ENCODE results near the gene DHRSX. TPM values are rescaled to one million over a fixed set of nuclear protein-coding genes. Genes with fewer than 3 reads are reported as not detected.
"Not testable (repeated sequence)": the region's sequence is repeated elsewhere in the genome, so short reads cannot be mapped to it uniquely, and the experiment has no call there.

Gene DHRSX
- total RNA-seq, 1 donor: 24.0 TPM

- no peak for DNase-seq (ENCODE audit: low read depth in 2 of 3, low spot score in 2 of 3)
These were observed 273.7 kb downstream of the DHRSX start for GRCh38 chrX:2226906-2227656.

DNA sequence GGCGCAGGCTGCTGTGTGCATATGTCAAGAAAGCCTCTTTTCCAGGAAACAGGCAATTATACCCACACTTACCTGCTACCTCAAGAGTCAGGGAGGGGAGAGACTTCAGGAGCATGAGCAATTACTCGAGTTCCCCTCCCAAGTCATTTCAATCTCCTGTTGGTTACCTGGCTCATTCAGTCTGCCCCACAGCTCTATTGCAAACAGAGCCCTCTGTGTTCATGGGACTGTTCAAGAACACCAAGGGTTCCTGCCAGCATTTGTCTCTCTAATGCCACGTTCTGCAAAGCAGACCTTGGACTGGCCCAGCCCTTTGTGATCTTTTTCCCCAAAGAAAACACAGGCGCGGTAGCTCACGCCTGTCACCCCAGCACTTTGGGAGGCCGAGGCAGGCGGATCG is 274.6 kb downstream of the DHRSX start:
- DNase-seq (ENCODE audit: low read depth in 2 of 3, low spot score in 2 of 3): no peak

DNA sequence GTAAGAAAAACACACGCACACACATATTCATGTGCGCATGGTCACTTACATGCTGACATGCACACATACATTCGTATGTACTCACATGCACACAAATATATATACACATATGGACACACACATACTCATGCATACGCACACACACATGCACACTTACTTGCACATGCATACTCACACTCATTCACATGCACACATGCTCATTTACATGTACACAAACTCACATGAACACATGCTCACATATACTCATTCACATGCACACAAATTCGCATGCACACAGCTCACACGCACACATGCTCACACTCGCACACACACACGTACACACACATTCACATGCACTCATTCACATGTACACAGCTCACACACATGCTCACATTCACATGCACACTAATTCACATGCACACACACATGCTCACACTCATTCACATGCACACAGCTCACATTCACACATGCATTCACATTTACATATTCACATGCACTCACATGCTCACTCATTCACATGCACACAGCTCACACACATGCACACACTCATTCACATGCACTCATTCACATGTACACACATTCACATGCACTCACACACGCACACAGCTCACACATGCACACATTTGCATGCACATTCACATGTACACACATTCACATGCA is 276.1 kb downstream of the DHRSX start:
- DNase-seq (ENCODE audit: low read depth in 2 of 3, low spot score in 2 of 3): no peak

GRCh38 chrX:2224161-2224560 is 276.6 kb downstream of the DHRSX start:
- peak in 1 of 3 donors; percentile 51 for DNase-seq (ENCODE audit: low read depth in 2 of 3, low spot score in 2 of 3)

GRCh38 chrX:2220829-2221567 is 279.8 kb downstream of the DHRSX start:
- DNase-seq (ENCODE audit: low read depth in 2 of 3, low spot score in 2 of 3): no peak

- DNase-seq (ENCODE audit: low read depth in 2 of 3, low spot score in 2 of 3): no peak
These were observed 280.5 kb downstream of the DHRSX start for GRCh38 chrX:2220296-2220695.

- DNase-seq (ENCODE audit: low read depth in 2 of 3, low spot score in 2 of 3): peak in 1 of 3 donors; percentile 9
These were observed 286.5 kb downstream of the DHRSX start for GRCh38 chrX:2214138-2214823.

DNA sequence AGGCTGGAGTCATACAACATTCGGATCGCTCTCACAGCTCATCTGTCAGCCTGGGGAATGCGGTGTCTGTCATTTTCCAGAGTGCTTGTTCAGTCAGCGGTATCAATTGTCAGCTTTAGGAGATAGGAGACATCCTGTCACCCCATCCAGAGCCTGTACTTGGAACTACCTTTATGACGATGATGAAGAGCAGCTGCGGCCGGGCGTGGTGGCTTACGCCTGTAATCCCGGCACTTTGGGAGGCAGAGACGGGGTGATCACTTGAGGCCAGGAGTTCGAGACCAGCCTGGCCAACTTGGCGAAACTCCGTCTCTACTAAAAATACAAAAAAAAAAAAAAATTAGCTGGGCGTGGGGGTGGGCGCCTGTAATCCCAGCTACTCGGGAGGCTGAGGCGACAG is 289.1 kb downstream of the DHRSX start:
- DNase-seq (ENCODE audit: low read depth in 2 of 3, low spot score in 2 of 3): not testable (repeated sequence)

- DNase-seq (ENCODE audit: low read depth in 2 of 3, low spot score in 2 of 3): no peak
These were observed 307.5 kb downstream of the DHRSX start for GRCh38 chrX:2193273-2193592.

DNA sequence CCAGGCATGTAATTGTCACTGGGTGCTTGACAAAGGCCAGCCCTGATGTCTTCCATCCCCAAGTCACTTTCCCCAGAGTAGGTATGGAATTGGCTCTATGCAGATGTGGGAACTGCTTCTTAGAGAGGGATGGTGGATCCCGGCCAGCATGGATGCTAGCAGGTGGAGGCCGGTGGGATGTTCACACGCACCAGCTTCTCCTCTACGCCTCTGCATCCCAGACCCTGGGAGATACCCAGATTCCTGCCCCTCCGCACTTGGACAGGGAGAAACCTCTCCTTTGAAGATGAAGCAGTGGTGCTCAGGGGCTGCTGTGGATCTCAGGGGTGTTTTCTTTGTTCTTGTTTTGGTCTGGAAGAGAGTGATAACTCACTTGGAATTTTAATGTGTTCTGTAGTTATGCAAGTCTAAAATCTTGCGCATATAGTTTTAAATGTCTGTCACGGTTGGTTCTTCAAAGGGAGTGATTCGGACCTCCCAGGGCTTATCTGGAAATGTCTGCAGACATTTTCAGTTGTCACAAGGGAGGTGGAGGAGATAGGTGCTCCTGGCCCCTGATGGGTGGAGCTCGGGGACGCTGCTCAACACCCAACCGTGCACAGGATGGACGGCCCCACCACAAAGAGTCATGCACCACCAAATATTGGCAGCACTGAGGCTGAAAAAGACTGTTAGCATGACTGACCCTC is 308.0 kb downstream of the DHRSX start:
- DNase-seq (ENCODE audit: low read depth in 2 of 3, low spot score in 2 of 3): no peak

- no peak for DNase-seq (ENCODE audit: low read depth in 2 of 3, low spot score in 2 of 3)
These were observed 311.9 kb downstream of the DHRSX start for GRCh38 chrX:2188840-2189239.

DNA sequence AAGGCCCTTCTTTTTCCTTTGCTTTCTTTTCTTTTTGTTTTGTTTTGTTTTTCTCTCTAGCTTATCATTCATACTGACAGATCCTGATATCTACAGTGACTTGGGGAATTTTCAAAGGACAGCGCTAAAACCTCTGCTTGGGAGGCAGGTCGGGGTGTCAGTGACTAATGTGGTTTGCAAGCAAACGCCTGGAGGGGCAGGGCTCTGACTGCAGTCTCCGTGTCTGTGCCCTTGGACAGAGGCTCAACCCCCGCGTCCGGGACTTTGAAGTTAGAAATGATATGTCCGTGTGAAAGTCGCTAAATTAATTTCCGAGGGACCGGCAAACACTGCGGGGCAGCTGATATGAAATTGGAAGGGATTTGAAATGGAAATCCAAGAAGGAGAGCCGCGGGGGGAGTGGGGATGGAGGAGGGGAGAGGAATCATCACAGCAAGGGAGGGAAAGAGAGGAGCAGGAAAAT is 312.4 kb downstream of the DHRSX start:
- DNase-seq (ENCODE audit: low read depth in 2 of 3, low spot score in 2 of 3): no peak

- DNase-seq (ENCODE audit: low read depth in 2 of 3, low spot score in 2 of 3): no peak
These were observed 313.2 kb downstream of the DHRSX start for GRCh38 chrX:2187352-2188115.

GRCh38 chrX:2185341-2186082 is 315.3 kb downstream of the DHRSX start:
- DNase-seq (ENCODE audit: low read depth in 2 of 3, low spot score in 2 of 3): no peak

GRCh38 chrX:2184089-2184488 is 316.7 kb downstream of the DHRSX start:
- no peak for DNase-seq (ENCODE audit: low read depth in 2 of 3, low spot score in 2 of 3)

- DNase-seq (ENCODE audit: low read depth in 2 of 3, low spot score in 2 of 3): no peak
These were observed 317.5 kb downstream of the DHRSX start for GRCh38 chrX:2183193-2183725.

- DNase-seq (ENCODE audit: low read depth in 2 of 3, low spot score in 2 of 3): no peak
These were observed 323.2 kb downstream of the DHRSX start for GRCh38 chrX:2177541-2177940.

- DNase-seq (ENCODE audit: low read depth in 2 of 3, low spot score in 2 of 3): no peak
These were observed 324.0 kb downstream of the DHRSX start for GRCh38 chrX:2176733-2177132.

DNA sequence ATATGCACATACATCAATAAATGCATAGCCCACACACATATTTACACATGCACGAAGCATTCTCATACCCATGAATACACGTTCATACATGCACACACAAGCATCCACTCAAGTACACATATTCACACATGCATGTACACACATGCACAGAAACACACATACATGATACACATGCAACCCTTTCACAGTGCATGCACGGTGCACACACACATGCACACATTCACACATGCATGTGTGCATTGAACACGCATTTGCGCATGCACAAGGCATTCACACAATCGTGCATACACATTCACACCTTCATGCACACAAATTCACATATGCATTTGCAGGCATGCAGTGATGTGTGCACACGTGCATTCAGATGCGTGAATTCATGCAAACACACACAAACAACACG is 324.5 kb downstream of the DHRSX start:
- no peak for DNase-seq (ENCODE audit: low read depth in 2 of 3, low spot score in 2 of 3)

Data from hematopoietic multipotent progenitor cell (in vitro differentiated cells).